ENCODE results near the gene PRMT1.

PRMT1 gene

GRCh38 chr19:49651820-49652550 lies 25.1 kb upstream of the PRMT1 start:
- DNase-seq, result no peak

- DNase-seq, result no peak
These were observed 24.3 kb upstream of the PRMT1 start for GRCh38 chr19:49652551-49653465.

GRCh38 chr19:49653466-49653806 lies 23.6 kb upstream of the PRMT1 start:
- DNase-seq, result no peak

GRCh38 chr19:49654581-49654980 lies 22.5 kb upstream of the PRMT1 start:
- DNase-seq, result no peak

GRCh38 chr19:49655570-49656455 lies 21.3 kb upstream of the PRMT1 start:
- no peak for DNase-seq

- DNase-seq, result no peak
These were observed 20.5 kb upstream of the PRMT1 start for GRCh38 chr19:49656456-49657109.

- DNase-seq, result no peak
These were observed 19.5 kb upstream of the PRMT1 start for GRCh38 chr19:49657493-49658138.

GRCh38 chr19:49658139-49658517 lies 18.9 kb upstream of the PRMT1 start:
- DNase-seq, result no peak

- no peak for DNase-seq
These were observed 18.3 kb upstream of the PRMT1 start for GRCh38 chr19:49658566-49659442.

- no peak for DNase-seq
These were observed 16.6 kb upstream of the PRMT1 start for GRCh38 chr19:49660338-49660961.

GRCh38 chr19:49662011-49662410 lies 15.1 kb upstream of the PRMT1 start:
- DNase-seq, result no peak

GRCh38 chr19:49663224-49663623 lies 13.8 kb upstream of the PRMT1 start:
- no peak for DNase-seq

GRCh38 chr19:49664171-49665035 lies 12.7 kb upstream of the PRMT1 start:
- peak; percentile 79 for DNase-seq

GRCh38 chr19:49665036-49665350 lies 12.1 kb upstream of the PRMT1 start:
- no peak for DNase-seq

- peak; percentile 98 for DNase-seq
These were observed 11.5 kb upstream of the PRMT1 start, which contains the start of the genes BCL2L12 and IRF3 for GRCh38 chr19:49665351-49666119. Gene BCL2L12 (plus strand): TSS chr19:49665933. CDS start chr19:49666693, 760 bp downstream. Gene IRF3 (minus strand): TSS chr19:49665857. CDS start chr19:49664838, 1,019 bp downstream.

GRCh38 chr19:49666120-49666444 lies 11.0 kb upstream of the PRMT1 start:
- no peak for DNase-seq

- DNase-seq, result no peak
These were observed 9.6 kb upstream of the PRMT1 start for GRCh38 chr19:49667473-49667872.

- DNase-seq, result no peak
These were observed 7.6 kb upstream of the PRMT1 start for GRCh38 chr19:49669516-49669915.

All from CD4-positive, alpha-beta T cell treated with Interferon gamma for 1 hour (primary cell).